ENCODE data around the gene COL5A3.

- no peak for TF ChIP-seq CTCF (conservative IDR thresholded peaks at IDR 0.05; ENCODE audit: low read depth, low read length)
- TF ChIP-seq EZH2phosphoT487 (IDR thresholded peaks at IDR 0.05; ENCODE audit: borderline replicate concordance, low read length): no peak
- no peak for TF ChIP-seq EZH2 (IDR thresholded peaks at IDR 0.05; ENCODE audit: low read length, unreplicated experiment)
These were observed 23.5 kb downstream of the COL5A3 start for GRCh38 chr19:9986787-9987281.
